ENCODE data around the gene IER5. TPM values are rescaled to one million over a fixed set of nuclear protein-coding genes. Genes with fewer than 3 reads are reported as not detected.

IER5 gene
- total RNA-seq, 1 experiment from 2014 or later, result 100 TPM

- Histone ChIP-seq H3K9me2 (replicated peaks; ENCODE audit: low read length) (no peaks in the 10 kb centered on the region), H3K27ac (ENCODE audit: low read length) (peak overlapping the region; percentile 99), H3K79me2 (ENCODE audit: low read length) (no peaks in the 10 kb centered on the region), H3K9me3 (ENCODE audit: low read length) (no peaks in the 10 kb centered on the region), H3K36me3 (ENCODE audit: low read depth, low read length) (no peaks in the 10 kb centered on the region), H3F3A (ENCODE audit: low read length, unreplicated experiment) (peaks cover 8% of the 10 kb centered on the region), H3K9ac (ENCODE audit: low read length) (peak overlapping the region; percentile 97), H3K4me2 (ENCODE audit: low read length) (peak overlapping the region; percentile 78), H3K27me3 (ENCODE audit: low read length) (no peaks in the 10 kb centered on the region), H4K20me1 (ENCODE audit: low read length) (no peaks in the 10 kb centered on the region), H3K4me3 (ENCODE audit: low read length) (peak overlapping the region; percentile 24; the same call in 1 of the 2 replicates), H2AFZ (ENCODE audit: low read length) (no peak overlapping the region), H3K4me1 (ENCODE audit: insufficient read depth, low read length) (peaks cover 58% of the 10 kb centered on the region)
- BruUV-seq (replicated peaks), result no TSS peak
- ATAC-seq, result peak; percentile 49
- intact Hi-C loops (cut with micrococcal nuclease), result loop anchor here (5.0 kb wide), 1 partner anchor 117 kb away; the partner anchor contains the start of gene STX6
- TF ChIP-seq EZH2 (IDR thresholded peaks at IDR 0.05; ENCODE audit: low read length, unreplicated experiment) (no peak), EZH2phosphoT487 (IDR thresholded peaks at IDR 0.05; ENCODE audit: borderline replicate concordance, low read length) (no peak), CTCF (conservative IDR thresholded peaks at IDR 0.05; ENCODE audit: low read depth, low read length) (no peak)
- ChIA-PET CTCF (interaction anchor here (1.6 kb wide), 1 partner anchor 258 kb away, joined by 6 read pairs; no protein-coding TSS in a partner anchor), POLR2A (ENCODE audit: unreplicated experiment) (interaction anchor here (2.4 kb wide), 1 partner anchor 35 kb away, joined by 12 read pairs; no protein-coding TSS in a partner anchor)
- DNase-seq, result peak; percentile 86
Measured at GRCh38 chr1:181139631-181140061, 51.1 kb downstream of the IER5 start.

- ChIA-PET POLR2A (ENCODE audit: unreplicated experiment) (interaction anchor here (0.9 to 2.4 kb wide), 2 partner anchors 35 to 61 kb away, joined by 4 to 12 read pairs; no protein-coding TSS in a partner anchor), CTCF (interaction anchor here (1.6 kb wide), 1 partner anchor 259 kb away, joined by 6 read pairs; no protein-coding TSS in a partner anchor)
- no peaks in the 10 kb centered on the region for H3K79me2 ChIP-seq (ENCODE audit: low read length)
- H3K9me2 ChIP-seq (replicated peaks; ENCODE audit: low read length), result no peaks in the 10 kb centered on the region
- peak overlapping the region; percentile 97 for H3K9ac ChIP-seq (ENCODE audit: low read length)
- H2AFZ ChIP-seq (ENCODE audit: low read length), result no peak overlapping the region
- peak; percentile 52 for DNase-seq
- BruUV-seq (replicated peaks), result no TSS peak
- no peaks in the 10 kb centered on the region for H3K27me3 ChIP-seq (ENCODE audit: low read length)
- H4K20me1 ChIP-seq (ENCODE audit: low read length), result no peaks in the 10 kb centered on the region
- H3K36me3 ChIP-seq (ENCODE audit: low read depth, low read length), result no peaks in the 10 kb centered on the region
- H3K4me1 ChIP-seq (ENCODE audit: insufficient read depth, low read length), result peaks cover 50% of the 10 kb centered on the region
- peak; percentile 18; the same call in 1 of the 2 replicates for ATAC-seq
- no peaks in the 10 kb centered on the region for H3K9me3 ChIP-seq (ENCODE audit: low read length)
- peak overlapping the region; percentile 78 for H3K4me2 ChIP-seq (ENCODE audit: low read length)
- peak overlapping the region; percentile 24; the same call in 1 of the 2 replicates for H3K4me3 ChIP-seq (ENCODE audit: low read length)
- intact Hi-C loops (cut with micrococcal nuclease), result loop anchor here (5.0 kb wide), 1 partner anchor 118 kb away; the partner anchor contains the start of gene STX6
- TF ChIP-seq EZH2 (IDR thresholded peaks at IDR 0.05; ENCODE audit: low read length, unreplicated experiment), result no peak
- TF ChIP-seq EZH2phosphoT487 (IDR thresholded peaks at IDR 0.05; ENCODE audit: borderline replicate concordance, low read length), result no peak
- no peak for TF ChIP-seq CTCF (conservative IDR thresholded peaks at IDR 0.05; ENCODE audit: low read depth, low read length)
- peak overlapping the region; percentile 99 for H3K27ac ChIP-seq (ENCODE audit: low read length)
- peaks cover 8% of the 10 kb centered on the region for H3F3A ChIP-seq (ENCODE audit: low read length, unreplicated experiment)
Measured at GRCh38 chr1:181140398-181140797, 51.9 kb downstream of the IER5 start.

GRCh38 chr1:181140891-181141290 is 52.4 kb downstream of the IER5 start:
- ATAC-seq (no peak), DNase-seq (no peak)
- Histone ChIP-seq H3K9me3 (ENCODE audit: low read length) (no peaks in the 10 kb centered on the region), H4K20me1 (ENCODE audit: low read length) (no peaks in the 10 kb centered on the region), H3K27me3 (ENCODE audit: low read length) (no peaks in the 10 kb centered on the region), H3K9ac (ENCODE audit: low read length) (peak overlapping the region; percentile 97), H3K4me3 (ENCODE audit: low read length) (no peak overlapping the region), H3K9me2 (replicated peaks; ENCODE audit: low read length) (no peaks in the 10 kb centered on the region), H3K27ac (ENCODE audit: low read length) (peak overlapping the region; percentile 99), H3K4me2 (ENCODE audit: low read length) (peak overlapping the region; percentile 78), H3F3A (ENCODE audit: low read length, unreplicated experiment) (peaks cover 8% of the 10 kb centered on the region), H3K36me3 (ENCODE audit: low read depth, low read length) (no peaks in the 10 kb centered on the region), H3K4me1 (ENCODE audit: insufficient read depth, low read length) (peaks cover 45% of the 10 kb centered on the region), H2AFZ (ENCODE audit: low read length) (no peak overlapping the region), H3K79me2 (ENCODE audit: low read length) (no peaks in the 10 kb centered on the region)
- ChIA-PET CTCF (interaction anchor here (0.5 to 1.6 kb wide), 3 partner anchors 197 to 612 kb away, joined by 3 to 6 read pairs (median 6); no protein-coding TSS in a partner anchor), POLR2A (ENCODE audit: unreplicated experiment) (interaction anchor here (0.9 to 2.4 kb wide), 3 partner anchors 36 to 62 kb away, joined by 4 to 12 read pairs (median 12); no protein-coding TSS in a partner anchor)
- TF ChIP-seq CTCF (conservative IDR thresholded peaks at IDR 0.05; ENCODE audit: low read depth, low read length), result no peak
- TF ChIP-seq EZH2 (IDR thresholded peaks at IDR 0.05; ENCODE audit: low read length, unreplicated experiment), result no peak
- no peak for TF ChIP-seq EZH2phosphoT487 (IDR thresholded peaks at IDR 0.05; ENCODE audit: borderline replicate concordance, low read length)
- intact Hi-C loops (cut with micrococcal nuclease), result loop anchor here (5.0 kb wide), 1 partner anchor 119 kb away; the partner anchor contains the start of gene STX6
- BruUV-seq (replicated peaks), result no TSS peak
